Thoracic aorta (tissue), 2 donors: ENCODE measurements around the gene ADAMTS17. TPM values are rescaled to one million over a fixed set of nuclear protein-coding genes. Genes with fewer than 3 reads are reported as not detected.

Experiments used
- ATAC-seq: fragments of 150-250 bp; one replicate; pipeline ENCODE4 v1.8.0; 2017; ENCODE audit warnings: low read depth; ENCODE audit not compliant: insufficient number of reproducible peaks, low FRiP score
- DNase-seq: peaks from one replicate; pipeline ENCODE4 v3.0.0-alpha.2; 2020; ENCODE audit warnings: low spot score
- H3K27ac ChIP-seq, 2 donors: fragments of 200-600 bp; sonication (generic); 1 replicate in 1 of 2; 2 replicates in 1 of 2; pipeline ENCODE4 v1.5.1; 2016; ENCODE audit warnings: mild to moderate bottlenecking in 2 of 2, moderate library complexity in 2 of 2
- H3K27me3 ChIP-seq: fragments of 200-600 bp; sonication (generic); replicated peaks from 2 replicates; pipeline ENCODE4 v1.6.0; 2016; ENCODE audit warnings: mild to moderate bottlenecking; ENCODE audit not compliant: insufficient read depth
- H3K36me3 ChIP-seq: fragments of 200-600 bp; sonication (generic); one replicate; pipeline ENCODE4 v1.5.1; 2016
- H3K4me1 ChIP-seq, 2 donors: fragments of 200-600 bp; sonication (generic); 1 replicate in 1 of 2; 2 replicates in 1 of 2; pipeline versions ENCODE4 v1.5.1 to v1.6.0; 2016; ENCODE audit warnings: low read depth in 2 of 2, mild to moderate bottlenecking in 1 of 2; ENCODE audit not compliant: control insufficient read depth in 1 of 2
- H3K4me3 ChIP-seq: fragments of 200-600 bp; sonication (generic); 2 replicates; pipeline ENCODE4 v1.5.1; 2016; ENCODE audit warnings: mild to moderate bottlenecking
- H3K9me3 ChIP-seq: fragments of 200-600 bp; sonication (generic); 2 replicates; pipeline ENCODE4 v1.5.1; 2016
- CTCF ChIP-seq: fragments of 200-600 bp; sonication (generic); IDR thresholded peaks from one replicate; pipeline ENCODE4 v1.5.1; 2019; ENCODE audit warnings: antibody characterized with exemption
- total RNA-seq, 2 donors: library from RNA; depleted of rRNA; stranded (reverse); fragments of >200 nt; gene quantifications; one replicate each; pipeline versions ENCODE4 v1.1.0 to v1.2.3, GENCODE V29; 2016

The ADAMTS17 gene
- total RNA-seq, 2 donors from 2014 or later, result 2.8 to 8.1 TPM

- no peaks in the 10 kb centered on the region for H3K27me3 ChIP-seq
- DNase-seq (no peak), ATAC-seq (no peak)
- no peaks in the 10 kb centered on the region for H3K9me3 ChIP-seq
- no peak overlapping the region for H3K27ac ChIP-seq
- no peak for TF ChIP-seq CTCF
- no peak overlapping the region for H3K4me3 ChIP-seq
- H3K36me3 ChIP-seq, result no peaks in the 10 kb centered on the region
- peaks cover 4 to 39% of the 10 kb centered on the region in 2 donors for H3K4me1 ChIP-seq
Observed at GRCh38 chr15:100057281-100057680, 284.5 kb downstream of the ADAMTS17 start.

- TF ChIP-seq CTCF, result no peak
- H3K4me3 ChIP-seq, result no peak overlapping the region
Observed at GRCh38 chr15:100056411-100057072, 285.2 kb downstream of the ADAMTS17 start.

GRCh38 chr15:100055821-100056220, 286.0 kb downstream of the ADAMTS17 start:
- H3K9me3 ChIP-seq, result no peaks in the 10 kb centered on the region
- H3K27ac ChIP-seq, result no peak overlapping the region
- DNase-seq (no peak), ATAC-seq (no peak)
- no peaks in the 10 kb centered on the region for H3K27me3 ChIP-seq
- no peak overlapping the region for H3K4me3 ChIP-seq
- H3K36me3 ChIP-seq, result no peaks in the 10 kb centered on the region
- TF ChIP-seq CTCF, result no peak
- H3K4me1 ChIP-seq, result peaks cover 1 to 26% of the 10 kb centered on the region in 2 donors

More at GRCh38 chr15:100056411-100057072, 285.2 kb downstream of the ADAMTS17 start:
- ATAC-seq (no peak), DNase-seq (no peak)
- H3K27me3 ChIP-seq, result no peaks in the 10 kb centered on the region
- H3K36me3 ChIP-seq, result no peaks in the 10 kb centered on the region
- no peaks in the 10 kb centered on the region for H3K9me3 ChIP-seq
- H3K4me1 ChIP-seq, result peaks cover 4 to 33% of the 10 kb centered on the region in 2 donors
- H3K27ac ChIP-seq, result no peak overlapping the region

- Histone ChIP-seq H3K4me3 (no peak overlapping the region), H3K4me1 (peaks cover 0 to 13% of the 10 kb centered on the region in 2 donors), H3K27me3 (no peaks in the 10 kb centered on the region), H3K27ac (no peak overlapping the region), H3K9me3 (no peaks in the 10 kb centered on the region), H3K36me3 (no peaks in the 10 kb centered on the region)
- ATAC-seq, result no peak
- DNase-seq, result no peak
- TF ChIP-seq CTCF, result no peak
Observed at GRCh38 chr15:100054539-100054938, 287.2 kb downstream of the ADAMTS17 start.

GRCh38 chr15:100053474-100054121, 288.2 kb downstream of the ADAMTS17 start:
- no peaks in the 10 kb centered on the region for H3K36me3 ChIP-seq
- peaks cover 0 to 12% of the 10 kb centered on the region in 2 donors for H3K4me1 ChIP-seq
- no peaks in the 10 kb centered on the region for H3K27me3 ChIP-seq
- H3K9me3 ChIP-seq, result no peaks in the 10 kb centered on the region
- ATAC-seq, result no peak
- no peak overlapping the region for H3K27ac ChIP-seq
- no peak for DNase-seq
- no peak overlapping the region for H3K4me3 ChIP-seq
- TF ChIP-seq CTCF, result no peak
